Measurements from ENCODE around the gene SLC24A4.

GRCh38 chr14:92546347-92547053 is 223.5 kb downstream of the SLC24A4 start:
- TF ChIP-seq CTCF (IDR thresholded peaks at IDR 0.05): no peak
- TF ChIP-seq EP300 (IDR thresholded peaks at IDR 0.05): peak in 1 of 4 donors; percentile 6
- TF ChIP-seq POLR2A (IDR thresholded peaks at IDR 0.05): no peak

Data from upper lobe of left lung (tissue), 4 donors.